HG02642 (cell line): ENCODE data around the gene ZNF559.
"Not testable (repeated sequence)": the region's sequence is repeated elsewhere in the genome, so short reads cannot be mapped to it uniquely, and the experiment has no call there.

ENCODE experiments used
- ATAC-seq: cut with Tn5 transposase; IDR thresholded peaks from one replicate; pipeline ENCODE4 v1.9.1; 2021; ENCODE audit warnings: mild to moderate bottlenecking; ENCODE audit not compliant: unreplicated experiment, poor library complexity

The ZNF559 gene

GRCh38 chr19:9323919-9324583, at the start of gene ZNF559:
TSS of gene ZNF559 (plus strand) at chr19:9324179. CDS start at chr19:9338550, 14,371 bp downstream.
- ATAC-seq, result peak; percentile 92

GRCh38 chr19:9283485-9283884, 40.5 kb upstream of the ZNF559 start:
- ATAC-seq, result not testable (repeated sequence)

DNA sequence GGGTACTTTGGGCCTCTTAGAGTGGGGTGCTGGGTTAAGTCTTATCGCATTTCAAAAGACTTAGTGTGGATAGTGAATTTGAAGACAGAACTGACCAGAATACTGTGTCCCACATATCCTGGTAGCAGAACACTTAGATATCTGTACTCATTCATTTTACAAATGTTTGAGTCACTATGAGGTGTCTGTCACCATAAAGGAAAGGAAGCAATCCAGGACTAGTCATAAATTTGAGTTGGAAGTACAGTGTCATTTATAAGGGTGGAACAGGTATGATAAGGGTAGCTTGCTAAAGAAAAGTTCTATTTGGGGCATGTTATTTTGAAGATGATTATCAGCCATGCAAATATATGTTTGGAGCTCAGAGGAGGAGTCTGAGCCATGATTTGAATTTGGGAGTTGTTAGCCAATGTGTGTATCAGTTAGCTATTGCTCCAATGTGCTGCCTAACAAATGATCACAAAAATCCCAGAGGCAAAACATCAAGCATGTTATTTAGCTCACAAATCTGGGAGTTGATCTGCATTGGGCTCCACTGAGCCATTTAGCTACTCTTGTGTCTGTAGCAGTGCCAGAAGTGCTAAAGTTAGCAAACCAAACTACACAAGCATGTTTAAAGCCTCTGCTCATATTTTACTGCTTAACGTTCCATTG, 34.6 kb upstream of the ZNF559 start:
- no peak for ATAC-seq

DNA sequence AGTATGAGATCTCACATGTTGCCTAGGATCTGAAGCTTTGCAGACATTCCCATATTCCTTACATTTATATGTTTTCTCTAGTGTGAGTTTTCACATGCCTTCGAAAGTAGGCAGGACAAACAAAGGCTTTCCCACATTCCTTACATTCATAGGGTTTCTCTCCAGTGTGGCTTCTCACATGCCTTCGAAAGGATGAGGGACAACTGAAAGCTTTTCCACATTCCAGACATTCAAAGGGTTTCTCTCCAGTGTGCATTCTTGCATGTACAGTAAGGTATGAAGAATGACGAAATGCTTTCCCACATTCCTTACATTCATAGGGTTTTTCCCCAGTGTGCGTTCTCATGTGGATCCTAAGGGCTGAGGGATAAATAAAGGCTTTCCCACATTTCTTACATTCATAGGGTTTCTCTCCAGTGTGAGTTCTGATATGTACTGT, 28.5 kb upstream of the ZNF559 start:
- ATAC-seq, result no peak

GRCh38 chr19:9296336-9296735, 27.6 kb upstream of the ZNF559 start:
- no peak for ATAC-seq

- ATAC-seq, result no peak
Observed at GRCh38 chr19:9306443-9306842, 17.5 kb upstream of the ZNF559 start.

- no peak for ATAC-seq
Observed at GRCh38 chr19:9308091-9308770, 15.7 kb upstream of the ZNF559 start.

DNA sequence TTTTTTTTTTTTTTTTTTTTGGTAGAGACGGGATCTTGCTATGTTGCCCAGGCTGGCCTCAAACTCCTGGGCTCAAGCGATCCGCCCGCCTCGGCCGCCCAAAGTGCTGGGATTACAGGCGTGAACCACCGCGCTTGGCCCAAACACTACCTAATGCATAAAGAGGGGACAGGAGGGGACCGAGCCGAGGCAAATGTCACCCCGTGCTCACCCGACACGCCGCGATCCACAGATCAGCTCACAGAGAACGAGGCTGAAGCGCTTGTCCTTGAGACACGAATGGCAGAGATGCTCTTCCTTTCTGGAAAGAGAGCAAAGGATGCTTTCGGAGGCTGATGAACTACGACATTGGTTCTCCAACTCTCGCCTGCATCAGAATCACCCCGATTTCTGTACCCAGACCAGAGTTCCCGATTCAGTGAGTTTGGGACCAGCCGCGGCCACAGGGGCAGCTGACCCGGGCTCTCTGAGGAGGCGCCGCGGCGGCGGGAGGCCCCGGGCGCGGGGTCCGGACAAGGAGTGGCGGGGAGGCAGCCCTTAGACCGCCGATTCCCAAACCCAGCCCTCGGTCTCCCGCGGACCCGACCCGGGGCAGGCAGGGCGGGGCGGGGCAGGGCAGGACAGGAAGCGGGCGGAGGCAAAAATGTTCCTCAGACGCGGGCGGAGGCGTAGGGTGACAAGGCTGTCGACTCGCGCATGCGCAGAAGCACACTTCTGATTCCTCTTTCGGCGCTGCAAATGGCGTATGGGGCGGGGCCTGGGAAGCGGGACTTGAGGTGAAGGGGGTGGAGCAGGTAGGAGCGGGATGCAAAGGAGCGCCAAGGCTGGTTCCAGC, 14.6 kb upstream of the ZNF559 start, which contains the start of gene ZNF699:
Gene ZNF699 (minus strand): TSS at position 700 of the 835 bp plus-strand sequence. CDS start 4,719 bp downstream, outside the sequence.
- peak; percentile 94 for ATAC-seq

GRCh38 chr19:9309974-9310446, 14.0 kb upstream of the ZNF559 start:
- peak; percentile 66 for ATAC-seq

GRCh38 chr19:9313756-9314155, 10.2 kb upstream of the ZNF559 start:
- ATAC-seq, result no peak

DNA sequence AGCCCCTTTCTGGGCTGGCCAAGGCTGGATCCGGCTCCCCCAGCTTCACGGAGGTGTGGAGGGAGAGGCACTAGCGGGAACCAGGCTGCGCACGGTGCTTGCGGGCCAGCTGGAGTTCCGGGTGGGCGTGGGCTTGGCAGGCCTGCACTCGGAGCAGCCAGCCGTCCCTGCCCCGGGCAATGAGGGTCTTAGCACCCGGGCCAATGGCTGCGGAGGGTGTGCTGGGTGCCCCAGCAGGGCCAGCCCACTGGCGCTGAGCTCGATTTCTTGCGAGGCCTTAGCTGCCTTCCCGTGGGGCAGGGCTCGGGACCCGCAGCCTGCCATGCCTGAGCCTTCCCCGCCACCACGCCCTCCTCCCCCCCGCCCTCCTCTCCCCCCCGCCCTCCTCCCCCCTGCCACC, 2.6 kb upstream of the ZNF559 start:
- ATAC-seq, result no peak

- ATAC-seq, result not testable (repeated sequence)
Observed at GRCh38 chr19:9321756-9322155, 2.2 kb upstream of the ZNF559 start.

DNA sequence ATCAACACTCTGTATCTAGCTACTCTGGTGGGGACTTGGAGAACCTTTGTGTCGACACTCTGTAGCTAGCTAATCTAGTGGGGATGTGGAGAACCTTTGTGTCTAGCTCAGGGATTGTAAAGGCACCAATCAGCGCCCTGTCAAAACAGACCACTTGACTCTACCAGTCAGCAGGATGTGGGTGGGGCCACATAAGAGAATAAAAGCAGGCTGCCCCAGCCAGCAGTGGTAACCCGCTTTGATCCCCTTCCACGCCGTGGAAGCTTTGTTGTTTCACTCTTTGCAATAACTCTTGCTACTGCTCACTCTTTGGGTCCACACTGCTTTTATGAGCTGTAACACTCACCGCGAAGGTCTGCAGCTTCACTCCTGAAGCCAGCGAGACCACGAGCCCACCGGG, 1.8 kb upstream of the ZNF559 start:
- not testable (repeated sequence) for ATAC-seq

DNA sequence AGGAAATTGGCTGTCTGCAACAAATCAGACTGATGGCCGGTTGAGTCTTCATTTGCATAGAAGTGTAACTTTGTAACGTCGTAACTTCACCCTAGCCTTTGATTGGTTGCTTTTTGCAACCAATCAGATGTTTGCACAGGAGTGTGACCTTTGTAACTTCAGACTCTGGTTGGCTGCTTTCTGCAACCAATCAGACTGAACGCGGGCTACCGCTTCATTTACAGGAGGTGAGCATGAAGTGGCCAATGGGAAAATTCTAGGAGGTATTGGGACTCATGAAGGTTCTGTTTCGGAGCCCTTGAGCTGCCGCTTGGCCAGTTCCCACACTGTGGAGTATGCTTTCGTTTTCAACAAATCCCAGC, 441 bp upstream of the ZNF559 start:
- peak; percentile 32 for ATAC-seq

GRCh38 chr19:9324584-9324962, 594 bp downstream of the ZNF559 start:
- no peak for ATAC-seq

DNA sequence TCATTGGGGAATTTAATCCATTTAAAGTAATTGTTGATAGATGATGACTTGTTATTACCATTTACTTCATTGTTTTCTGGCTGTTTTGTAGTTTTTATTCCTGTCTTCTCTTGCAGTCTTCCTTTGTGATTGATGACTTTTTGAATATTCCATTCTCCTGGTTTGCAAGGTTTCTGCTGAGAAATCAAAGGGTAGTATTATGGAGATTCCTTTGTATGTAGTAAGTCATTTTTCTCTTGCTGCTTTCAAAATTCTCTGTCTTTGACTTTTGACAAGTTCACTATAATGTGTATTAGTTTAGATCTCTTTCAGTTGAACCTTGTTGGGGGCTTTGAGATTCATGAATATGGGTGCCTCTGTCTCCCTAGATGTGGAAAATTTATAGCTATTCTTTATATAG, 6.0 kb downstream of the ZNF559 start:
- no peak for ATAC-seq

- ATAC-seq, result no peak
Observed at GRCh38 chr19:9342610-9343304, 18.8 kb downstream of the ZNF559 start.

DNA sequence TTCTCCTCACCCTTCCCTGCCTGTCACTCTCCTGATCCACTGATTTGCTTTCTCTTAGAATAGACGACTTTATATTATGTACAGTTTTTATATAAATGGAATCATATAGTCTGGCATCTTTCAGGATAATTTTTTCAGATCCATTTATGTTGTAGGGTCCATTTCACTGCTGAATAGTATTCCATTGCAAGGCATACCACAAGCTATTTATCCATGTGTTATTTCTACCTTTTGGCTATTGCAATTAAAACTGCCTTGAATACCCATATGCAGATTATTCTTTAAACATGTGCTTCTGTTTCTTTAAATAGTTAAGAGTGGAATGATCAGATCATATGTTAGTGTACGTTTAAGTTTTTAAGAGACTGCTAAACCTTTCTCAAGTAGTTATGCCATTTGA, 21.0 kb downstream of the ZNF559 start:
- no peak for ATAC-seq

- no peak for ATAC-seq
Observed at GRCh38 chr19:9348253-9348652, 24.3 kb downstream of the ZNF559 start.

- ATAC-seq, result no peak
Observed at GRCh38 chr19:9348671-9349070, 24.7 kb downstream of the ZNF559 start.
